Dermis blood vessel endothelial cell (primary cell): ENCODE data around the gene BRMS1L. TPM values are rescaled to one million over a fixed set of nuclear protein-coding genes. Genes with fewer than 3 reads are reported as not detected.
A peak's percentile ranks its signal among the peaks of the same experiment; 100 is the strongest.
"Not testable (repeated sequence)": the region's sequence is repeated elsewhere in the genome, so short reads cannot be mapped to it uniquely, and the experiment has no call there.

Experiments
- DNase-seq: peaks from one replicate; pipeline ENCODE4 v3.0.0; 2010
- total RNA-seq: library from RNA; depleted of rRNA; stranded (reverse); fragments of >200 nt; gene quantifications from 2 replicates; pipeline ENCODE4 v1.2.3, GENCODE V29; 2014

Gene BRMS1L
- total RNA-seq, 1 donor from 2014 or later = 2.9 TPM

- DNase-seq = no peak
These were observed 3.6 kb upstream of the BRMS1L start for GRCh38 chr14:35822501-35822900.

GRCh38 chr14:35824446-35825165 is 1.5 kb upstream of the BRMS1L start:
- DNase-seq = not testable (repeated sequence)

DNA sequence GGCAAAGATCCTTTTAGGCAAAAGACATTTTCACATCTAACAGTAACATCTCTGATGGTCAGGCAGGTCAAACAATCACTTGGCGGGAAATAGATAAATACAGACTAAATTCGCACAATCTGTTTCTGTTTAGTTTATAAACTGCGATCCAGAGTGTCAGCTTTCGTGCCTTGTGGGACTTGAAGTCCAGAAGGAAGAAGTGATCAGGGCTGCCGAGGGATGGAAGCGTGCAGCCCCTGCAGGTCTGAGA is 245 bp upstream of the BRMS1L start:
- no peak for DNase-seq

- DNase-seq = no peak
These were observed 846 bp downstream of the BRMS1L start for GRCh38 chr14:35826952-35827416.

DNA sequence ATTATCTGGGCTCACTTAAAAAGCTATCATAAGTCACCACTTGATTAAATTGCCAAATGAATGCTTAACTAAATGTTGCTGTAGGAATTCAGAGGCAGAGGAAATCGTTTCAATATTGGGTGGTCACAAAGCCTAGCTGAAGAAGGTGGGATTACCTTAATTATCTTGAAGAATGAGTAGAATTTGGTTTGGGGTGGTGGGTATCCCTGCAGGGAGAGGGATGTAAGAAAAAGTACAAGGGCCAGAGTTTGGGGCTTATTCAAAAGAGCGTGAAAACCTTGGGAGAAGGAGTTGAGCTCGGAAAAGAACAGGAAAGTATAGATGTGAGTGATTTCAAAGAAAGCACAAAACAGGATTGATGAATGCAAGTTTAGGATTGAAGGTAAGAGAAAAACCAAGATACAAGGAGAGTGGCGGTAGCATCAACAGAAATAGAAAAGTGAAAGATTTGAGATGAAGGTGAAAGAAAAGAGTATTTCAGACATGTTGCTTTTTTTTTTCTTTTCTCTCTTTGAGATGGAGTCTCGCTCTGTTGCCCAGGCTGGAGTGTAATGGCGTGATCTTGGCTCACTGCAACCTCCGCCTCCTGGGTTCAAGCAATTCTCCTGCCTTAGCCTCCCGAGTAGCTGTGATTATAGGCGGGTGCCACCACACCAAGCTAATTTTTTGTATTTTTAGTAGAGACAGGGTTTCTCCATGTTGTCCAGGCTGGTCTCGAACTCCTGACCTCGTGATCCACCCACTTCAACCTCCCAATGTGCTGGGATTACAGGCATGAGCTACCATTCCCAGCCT is 1.7 kb downstream of the BRMS1L start:
- DNase-seq = no peak

DNA sequence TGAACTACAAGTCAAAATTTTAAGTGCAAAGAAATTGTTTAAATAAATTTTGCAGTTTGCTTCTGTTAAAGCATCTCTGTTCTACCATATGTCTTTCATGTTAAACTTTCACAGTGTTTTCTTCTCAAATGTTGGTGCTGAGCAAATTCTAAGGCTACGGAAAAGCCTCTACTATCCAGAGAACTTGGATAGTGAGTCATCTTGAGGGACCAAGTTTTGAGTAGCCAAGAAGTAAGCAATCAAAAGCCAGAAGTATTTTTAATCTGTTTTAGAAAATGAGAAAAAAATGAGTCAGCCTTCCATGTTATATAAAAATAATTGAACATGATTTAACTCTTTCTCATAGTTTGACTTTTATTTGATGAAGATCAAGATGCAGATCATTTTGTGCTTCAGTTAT is 3.3 kb downstream of the BRMS1L start:
- no peak for DNase-seq

DNA sequence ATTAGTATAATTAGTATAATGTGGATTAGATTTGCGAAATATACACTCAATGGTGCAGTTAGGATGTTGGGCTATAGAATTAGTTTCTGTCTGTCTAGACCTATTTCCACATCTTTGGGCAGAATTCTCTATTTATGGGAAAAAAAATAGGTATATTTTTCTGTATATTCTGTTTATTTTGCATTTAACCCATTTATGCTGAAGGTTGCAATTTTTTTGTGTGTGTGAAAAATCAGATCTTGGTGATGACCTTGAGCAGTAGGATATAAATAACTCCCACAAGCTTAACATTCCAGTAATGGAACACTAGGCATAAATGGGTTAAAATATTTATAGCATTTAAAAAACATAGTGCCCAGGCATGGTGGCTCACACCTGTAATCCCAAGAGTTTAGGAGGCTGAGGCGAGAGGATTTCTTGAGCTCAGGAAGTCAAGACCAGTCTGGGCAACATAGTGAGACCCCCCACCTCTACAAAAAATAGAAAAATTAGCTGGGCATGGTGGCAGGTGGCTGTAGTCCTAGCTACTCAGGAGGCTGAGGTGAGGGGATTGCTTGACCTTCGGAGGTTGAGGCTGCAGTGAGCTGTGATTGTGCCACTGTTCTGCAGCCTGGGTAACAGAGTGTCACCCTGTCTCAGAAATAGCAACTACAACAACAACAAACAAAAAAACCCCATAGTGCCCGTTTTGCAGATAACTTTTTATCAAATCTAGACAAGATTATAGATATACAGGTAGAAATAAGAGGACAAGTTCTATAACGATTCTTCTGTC is 9.3 kb downstream of the BRMS1L start:
- no peak for DNase-seq

DNA sequence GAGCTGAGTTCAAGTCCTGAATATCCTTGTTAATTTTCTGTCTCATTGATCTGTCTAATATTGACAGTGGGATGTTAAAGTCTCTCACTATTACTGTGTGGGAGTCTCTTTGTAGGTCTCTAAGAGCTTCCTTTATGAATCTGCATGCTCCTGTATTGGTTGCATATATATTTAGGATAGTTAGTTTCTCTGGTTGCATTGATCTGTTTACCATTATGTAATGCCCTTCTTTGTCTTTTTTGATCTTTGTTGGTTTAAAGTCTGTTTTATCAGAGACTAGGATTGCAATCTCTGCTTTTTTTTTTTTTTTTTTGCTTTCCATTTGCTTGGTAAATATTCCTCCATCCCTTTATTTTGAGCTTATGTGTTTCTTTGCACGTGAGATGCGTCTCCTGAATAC is 15.6 kb downstream of the BRMS1L start:
- not testable (repeated sequence) for DNase-seq

GRCh38 chr14:35842245-35842644 is 16.1 kb downstream of the BRMS1L start:
- DNase-seq = not testable (repeated sequence)

- no peak for DNase-seq
These were observed 18.4 kb downstream of the BRMS1L start for GRCh38 chr14:35844494-35844893.

DNA sequence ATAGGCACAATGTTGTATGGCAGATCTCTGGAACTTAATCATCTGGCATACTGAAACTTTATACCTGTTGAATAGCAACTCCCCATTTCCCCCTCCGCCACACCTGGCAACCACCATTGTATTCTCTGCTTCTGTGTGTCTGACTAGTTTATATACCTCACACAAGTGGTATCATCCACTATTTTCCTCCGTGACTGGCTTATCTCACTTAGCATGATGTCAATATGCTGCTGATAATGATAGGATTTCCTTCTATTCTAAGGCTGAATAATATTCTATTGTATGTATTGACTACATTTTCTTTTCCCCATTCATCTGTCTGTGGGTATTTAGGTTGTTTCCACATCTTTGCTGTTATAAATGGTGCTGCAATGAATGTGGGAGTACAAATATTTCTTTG is 21.5 kb downstream of the BRMS1L start:
- DNase-seq = peak; percentile 53

GRCh38 chr14:35849122-35849521 is 23.0 kb downstream of the BRMS1L start:
- no peak for DNase-seq

DNA sequence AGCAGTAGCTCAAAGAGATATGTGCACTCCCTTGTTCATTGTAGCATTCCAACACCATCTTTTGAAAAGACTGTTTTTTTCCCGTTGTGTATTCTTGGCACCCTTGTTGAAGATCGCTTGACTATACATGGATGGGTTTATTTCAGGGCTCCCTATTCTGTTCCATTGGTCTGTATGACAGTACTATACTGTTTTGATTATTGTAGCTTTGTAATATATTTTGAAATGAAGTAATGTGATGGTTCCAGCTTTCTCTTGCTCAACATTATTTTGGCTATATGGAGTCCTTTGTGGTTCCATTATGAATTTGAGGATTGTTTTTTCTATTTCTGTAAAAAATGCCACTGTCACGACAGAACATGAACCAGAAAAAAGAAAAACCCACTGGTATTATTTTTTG is 25.7 kb downstream of the BRMS1L start:
- no peak for DNase-seq

DNA sequence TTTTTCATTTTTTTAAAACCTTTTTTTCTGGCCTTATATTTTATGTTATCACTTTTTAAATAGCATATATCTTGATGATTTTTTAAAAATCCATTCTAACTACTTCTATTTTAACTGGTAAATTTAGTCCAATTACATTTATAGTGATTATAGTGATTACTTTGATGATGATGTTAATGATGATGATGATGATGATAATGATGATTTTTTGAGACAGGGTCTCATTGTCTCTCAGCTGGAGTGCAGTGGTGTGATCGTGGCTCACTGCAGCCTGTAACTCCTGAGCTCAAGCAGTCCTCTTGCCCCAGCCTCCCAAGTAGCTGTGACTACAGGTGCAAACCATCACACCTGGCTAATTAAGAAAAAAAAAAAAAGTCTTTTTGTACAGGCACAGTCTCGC is 27.1 kb downstream of the BRMS1L start:
- DNase-seq = no peak

DNA sequence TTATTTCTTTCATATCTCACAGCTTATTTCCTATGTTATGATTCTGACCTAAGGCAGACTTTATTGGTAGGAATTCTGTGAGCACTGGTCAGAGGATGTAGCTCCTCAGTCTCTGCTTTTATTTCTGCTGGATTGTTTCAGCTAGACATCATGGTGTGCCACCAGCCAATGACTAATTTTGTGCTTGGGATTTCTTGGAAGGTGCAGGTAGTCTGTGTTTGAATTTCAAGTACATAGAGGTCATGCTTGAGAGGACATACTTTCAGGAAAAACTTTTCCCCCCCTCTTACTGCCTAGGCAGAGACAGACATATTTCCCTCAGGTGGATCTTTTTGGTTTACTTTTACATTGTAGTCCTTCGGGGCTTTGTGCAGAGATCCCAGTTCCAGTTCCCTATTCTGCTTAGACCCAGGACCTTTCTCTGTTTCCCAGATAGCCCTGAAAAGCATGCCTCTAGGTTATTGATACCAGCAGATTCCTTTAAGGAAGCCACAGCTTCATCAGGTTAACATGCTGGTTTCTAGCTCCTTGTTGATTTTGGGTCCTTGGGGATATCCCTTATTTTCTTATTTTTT is 28.6 kb downstream of the BRMS1L start:
- DNase-seq = no peak

DNA sequence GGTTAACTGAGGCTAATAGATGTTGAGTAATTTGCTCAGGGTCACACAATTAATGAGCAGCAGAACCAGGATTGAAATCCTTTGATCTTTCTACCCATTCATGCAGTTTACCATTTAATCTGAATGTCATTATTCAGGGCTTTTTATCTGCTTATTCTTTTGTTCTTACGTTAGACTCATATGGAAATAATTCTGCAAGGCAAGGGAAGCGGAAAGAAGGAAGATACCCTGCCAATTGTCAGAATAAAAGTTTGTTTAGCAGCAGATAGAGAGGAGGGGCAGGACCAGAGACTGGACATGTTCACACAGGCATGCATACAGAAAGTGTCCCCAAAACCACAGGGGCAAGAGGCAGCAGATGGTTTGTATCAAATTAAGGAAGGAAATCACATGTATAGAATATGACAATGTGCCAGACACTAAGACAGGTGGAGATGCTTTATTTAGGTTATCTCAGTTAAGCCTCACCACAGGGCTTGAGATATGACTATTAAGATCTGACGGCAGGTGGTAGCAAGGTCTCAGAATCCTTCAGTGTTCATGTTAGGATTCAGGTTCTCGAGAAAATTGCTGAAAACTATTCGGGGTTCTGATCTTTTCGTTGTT is 29.8 kb downstream of the BRMS1L start:
- no peak for DNase-seq

DNA sequence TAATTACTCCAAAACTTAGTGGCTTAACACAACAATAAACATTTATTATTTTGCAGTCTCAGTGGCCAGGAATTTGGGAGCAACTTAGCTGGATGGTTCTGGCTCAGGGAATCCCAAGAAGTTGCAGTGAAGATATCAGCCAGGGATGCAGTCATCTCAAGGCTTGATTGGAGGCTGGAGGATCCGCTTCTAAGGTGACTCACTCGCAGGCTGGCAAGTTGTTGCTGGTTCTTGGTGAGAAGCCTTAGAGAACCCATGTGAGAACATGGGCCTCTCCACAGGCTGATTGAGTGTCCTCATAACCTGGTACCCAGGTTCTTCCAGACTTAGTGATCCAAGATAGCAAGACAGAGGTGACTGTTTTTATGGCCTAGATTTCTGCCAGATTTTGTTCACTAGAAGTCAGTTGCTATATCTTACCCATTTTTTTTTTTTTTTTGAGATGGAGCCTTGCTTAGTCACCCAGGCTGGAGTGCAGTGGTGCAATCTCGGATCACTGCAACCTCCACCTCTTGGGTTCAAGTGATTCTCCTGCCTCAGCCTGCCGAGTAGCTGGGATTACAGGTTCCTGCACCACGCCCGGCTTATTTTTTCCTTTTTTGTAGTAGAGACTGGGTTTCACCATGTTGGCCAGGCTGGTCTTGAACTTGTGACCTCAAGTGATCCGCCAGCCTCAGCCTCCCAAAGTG is 32.5 kb downstream of the BRMS1L start:
- DNase-seq = no peak

GRCh38 chr14:35861204-35861868 is 35.2 kb downstream of the BRMS1L start:
- DNase-seq = no peak

GRCh38 chr14:35865611-35866324 is 39.6 kb downstream of the BRMS1L start:
- no peak for DNase-seq

DNA sequence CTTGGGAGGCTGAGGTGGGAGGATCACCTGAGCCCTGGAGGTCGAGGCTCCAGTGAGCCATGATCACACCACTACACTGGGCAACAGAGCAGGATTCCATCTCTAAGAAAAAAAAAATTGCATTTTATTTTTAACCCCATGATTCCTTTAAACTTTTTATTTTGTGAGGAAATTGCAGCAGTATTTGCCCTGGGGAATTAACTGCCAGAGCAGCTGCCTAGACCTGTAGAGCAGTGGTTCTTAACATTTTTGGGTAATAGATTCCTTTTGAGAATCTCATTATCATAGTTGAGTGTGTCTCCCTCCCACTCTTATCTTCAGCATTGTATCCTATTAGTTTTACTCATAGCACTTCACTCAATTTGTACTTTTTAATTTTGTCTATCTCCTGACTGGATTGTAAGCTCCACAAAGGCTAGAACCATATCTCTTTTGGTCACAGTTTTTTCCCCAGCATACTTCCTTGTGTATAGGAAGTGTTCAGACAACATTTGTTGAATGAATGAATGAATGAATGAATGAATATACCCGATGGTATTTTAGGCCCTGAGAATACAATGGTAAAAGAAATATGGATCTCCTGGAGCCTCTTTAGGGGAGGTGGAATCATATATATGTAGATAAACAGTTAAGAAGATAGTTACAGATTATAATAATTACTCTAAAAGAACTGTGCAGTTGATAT is 40.6 kb downstream of the BRMS1L start:
- no peak for DNase-seq
